Measurements from ENCODE around the gene KCNQ1.

The KCNQ1 gene

DNA sequence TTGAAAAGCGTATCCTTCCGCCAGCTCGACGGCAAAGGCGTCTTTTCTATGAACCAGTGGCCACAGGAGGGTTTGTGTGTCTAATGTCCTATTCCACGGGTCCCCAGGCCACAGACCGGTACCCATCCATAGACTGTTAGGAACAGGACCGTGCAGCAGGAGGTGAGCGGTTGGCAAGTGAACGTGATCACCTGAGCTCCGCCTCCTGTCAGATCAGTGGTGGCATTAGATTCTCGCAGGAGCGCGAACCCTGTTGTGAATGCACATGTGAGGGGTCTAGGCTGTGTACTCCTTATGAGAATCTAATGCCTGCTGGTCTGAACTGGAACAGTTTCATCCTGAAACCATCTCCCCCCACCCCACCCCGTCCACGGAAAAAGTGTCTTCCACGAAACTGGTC is 317.6 kb downstream of the KCNQ1 start:
- TF ChIP-seq, protein P1, sequence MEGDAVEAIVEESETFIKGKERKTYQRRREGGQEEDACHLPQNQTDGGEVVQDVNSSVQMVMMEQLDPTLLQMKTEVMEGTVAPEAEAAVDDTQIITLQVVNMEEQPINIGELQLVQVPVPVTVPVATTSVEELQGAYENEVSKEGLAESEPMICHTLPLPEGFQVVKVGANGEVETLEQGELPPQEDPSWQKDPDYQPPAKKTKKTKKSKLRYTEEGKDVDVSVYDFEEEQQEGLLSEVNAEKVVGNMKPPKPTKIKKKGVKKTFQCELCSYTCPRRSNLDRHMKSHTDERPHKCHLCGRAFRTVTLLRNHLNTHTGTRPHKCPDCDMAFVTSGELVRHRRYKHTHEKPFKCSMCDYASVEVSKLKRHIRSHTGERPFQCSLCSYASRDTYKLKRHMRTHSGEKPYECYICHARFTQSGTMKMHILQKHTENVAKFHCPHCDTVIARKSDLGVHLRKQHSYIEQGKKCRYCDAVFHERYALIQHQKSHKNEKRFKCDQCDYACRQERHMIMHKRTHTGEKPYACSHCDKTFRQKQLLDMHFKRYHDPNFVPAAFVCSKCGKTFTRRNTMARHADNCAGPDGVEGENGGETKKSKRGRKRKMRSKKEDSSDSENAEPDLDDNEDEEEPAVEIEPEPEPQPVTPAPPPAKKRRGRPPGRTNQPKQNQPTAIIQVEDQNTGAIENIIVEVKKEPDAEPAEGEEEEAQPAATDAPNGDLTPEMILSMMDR (IDR thresholded peaks at IDR 0.05; ENCODE audit: control insufficient read depth, insufficient read depth, low read depth, low read length, missing control alignments), result no peak
- H3K4me3 ChIP-seq (ENCODE audit: control insufficient read depth, low read depth, low read length), result no peak overlapping the region
- DNase-seq (ENCODE audit: low read depth), result no peak

DNA sequence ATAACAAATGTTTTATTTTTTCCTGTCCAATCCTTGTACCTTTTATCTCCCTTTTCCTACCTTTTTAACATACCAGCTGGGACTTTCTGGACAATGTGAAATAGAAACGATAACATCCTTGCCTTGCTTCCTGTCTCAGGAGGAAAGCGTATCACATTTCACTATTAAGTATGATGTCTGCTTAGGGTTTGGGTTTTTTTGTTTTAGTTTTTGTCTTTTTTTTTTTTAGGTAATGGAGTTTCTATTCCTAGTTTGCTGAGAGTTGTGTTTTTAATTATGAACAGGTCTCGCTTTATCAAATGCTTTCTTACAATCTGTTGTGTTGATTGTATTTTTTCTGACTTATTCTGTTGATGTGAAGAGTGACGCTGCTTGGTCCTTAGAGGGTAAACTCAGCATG is 319.2 kb downstream of the KCNQ1 start:
- no peak overlapping the region for H3K4me3 ChIP-seq (ENCODE audit: control insufficient read depth, low read depth, low read length)
- DNase-seq (ENCODE audit: low read depth), result no peak
- TF ChIP-seq, protein P1 (IDR thresholded peaks at IDR 0.05; ENCODE audit: control insufficient read depth, insufficient read depth, low read depth, low read length, missing control alignments), result no peak

DNA sequence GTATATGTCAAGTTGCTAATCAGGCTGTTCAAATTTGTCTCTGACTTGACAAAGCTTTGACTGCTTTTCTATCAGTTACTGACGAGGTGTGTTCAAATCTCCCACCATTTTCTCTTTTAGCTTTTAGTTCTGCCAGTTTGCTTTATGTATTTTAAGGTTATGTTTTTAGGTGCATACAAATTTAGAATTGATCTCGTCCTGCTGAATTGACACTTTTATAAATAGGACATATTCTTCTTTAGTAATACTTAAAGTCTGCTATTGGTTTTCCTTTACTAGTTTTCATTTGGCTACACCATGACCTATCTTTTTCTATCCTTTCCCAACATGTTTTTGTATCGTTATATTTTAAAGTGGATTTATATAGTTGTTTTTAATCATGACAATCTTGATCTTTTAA is 320.7 kb downstream of the KCNQ1 start:
- TF ChIP-seq, protein P1 (IDR thresholded peaks at IDR 0.05; ENCODE audit: control insufficient read depth, insufficient read depth, low read depth, low read length, missing control alignments), result no peak
- no peak for DNase-seq (ENCODE audit: low read depth)
- H3K4me3 ChIP-seq (ENCODE audit: control insufficient read depth, low read depth, low read length), result no peak overlapping the region

DNA sequence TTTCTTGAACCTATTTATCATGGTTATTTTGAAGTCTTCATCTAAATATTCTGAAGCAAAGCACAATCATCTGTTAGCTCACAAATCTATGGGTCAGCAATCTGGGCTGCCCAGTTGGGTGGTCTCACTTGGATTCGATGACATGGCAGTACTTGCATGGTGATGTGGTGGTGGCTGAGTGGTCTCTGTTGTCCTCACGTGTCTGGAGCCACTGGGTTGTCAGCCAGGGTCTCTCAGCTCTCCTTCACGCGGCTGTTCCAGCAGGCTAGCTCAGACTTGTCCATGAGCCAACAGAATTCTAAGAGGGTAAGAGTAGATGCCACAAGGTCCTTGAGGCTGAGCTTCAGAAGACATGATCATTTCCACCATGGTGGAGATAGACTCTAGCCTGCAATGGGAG is 321.4 kb downstream of the KCNQ1 start:
- TF ChIP-seq, protein P1 (IDR thresholded peaks at IDR 0.05; ENCODE audit: control insufficient read depth, insufficient read depth, low read depth, low read length, missing control alignments), result no peak
- no peak overlapping the region for H3K4me3 ChIP-seq (ENCODE audit: control insufficient read depth, low read depth, low read length)
- no peak for DNase-seq (ENCODE audit: low read depth)

- TF ChIP-seq, protein P1 (IDR thresholded peaks at IDR 0.05; ENCODE audit: control insufficient read depth, insufficient read depth, low read depth, low read length, missing control alignments), result no peak
- no peak for DNase-seq (ENCODE audit: low read depth)
- H3K4me3 ChIP-seq (ENCODE audit: control insufficient read depth, low read depth, low read length), result no peak overlapping the region
Measured at GRCh38 chr11:2767071-2767470, 322.3 kb downstream of the KCNQ1 start.

DNA sequence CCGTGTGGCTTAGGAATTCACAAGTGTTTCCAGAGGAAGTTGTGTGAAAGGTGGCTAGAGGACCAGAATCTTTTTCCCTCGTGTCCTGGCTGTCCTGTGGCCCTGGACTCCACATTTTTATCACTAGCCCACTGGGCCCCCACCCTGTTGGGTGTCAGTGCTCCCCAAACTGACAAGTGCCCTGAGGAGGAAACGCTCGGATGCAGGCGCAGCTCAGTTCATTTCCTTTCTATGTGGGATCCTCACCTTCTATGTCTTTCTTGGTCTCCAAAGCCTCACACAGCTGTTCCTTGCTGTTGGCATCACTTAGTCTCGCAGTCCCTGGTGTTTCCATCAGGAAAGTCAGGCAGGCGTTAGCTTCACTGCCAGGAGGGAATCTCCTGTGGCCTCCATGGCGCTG is 323.0 kb downstream of the KCNQ1 start:
- no peak for DNase-seq (ENCODE audit: low read depth)
- no peak overlapping the region for H3K4me3 ChIP-seq (ENCODE audit: control insufficient read depth, low read depth, low read length)
- TF ChIP-seq, protein P1 (IDR thresholded peaks at IDR 0.05; ENCODE audit: control insufficient read depth, insufficient read depth, low read depth, low read length, missing control alignments), result no peak
